OCI-LY7 (cell line): ENCODE results near the gene MACROH2A1. TPM values are rescaled to one million over a fixed set of nuclear protein-coding genes. Genes with fewer than 3 reads are reported as not detected.

Experiments used
- BruUV-seq: library from RNA; stranded (reverse); fragments of 400-500 nt; replicated peaks from 2 replicates; lab custom pipeline; 2021; lab: Mats Ljungman, UMichigan
- CTCF ChIA-PET: fragments of 300-600 bp; sonication (Branson Sonifier 250); formaldehyde crosslinking; loops from one replicate; lab custom pipeline; 2022; ENCODE audit warnings: antibody characterized with exemption; ENCODE audit not compliant: unreplicated experiment; lab: Charles Lee
- POLR2A ChIA-PET: fragments of 300-600 bp; sonication (Branson Sonifier 250); formaldehyde crosslinking; loops from one replicate; lab custom pipeline; 2022; ENCODE audit warnings: antibody characterized with exemption; lab: Charles Lee
- DNase-seq: peaks from one replicate; pipeline ENCODE4 v3.0.0-alpha.2; 2015; ENCODE audit warnings: low spot score
- H2AFZ ChIP-seq: fragments of 200-600 bp; sonication (generic), shearing (Covaris generic); 2 replicates; pipeline ENCODE4 v1.6.1; 2014; ENCODE audit warnings: mild to moderate bottlenecking, antibody characterized with exemption, low read length, moderate library complexity
- H3K27ac ChIP-seq: fragments of 200-600 bp; sonication (generic); 2 replicates; pipeline ENCODE4 v1.5.1; 2014; ENCODE audit warnings: mixed run types, low read depth, mild to moderate bottlenecking, moderate library complexity, low read length, inconsistent platforms; ENCODE audit not compliant: poor library complexity, severe bottlenecking
- H3K36me3 ChIP-seq: fragments of 200-600 bp; sonication (generic); 2 replicates; pipeline ENCODE4 v1.6.1; 2014; ENCODE audit warnings: mild to moderate bottlenecking, antibody characterized with exemption, low read length, moderate library complexity, mixed read lengths; ENCODE audit not compliant: insufficient read depth
- H3K4me1 ChIP-seq: fragments of 200-600 bp; sonication (generic); 2 replicates; pipeline ENCODE4 v1.5.1; 2014; ENCODE audit warnings: mild to moderate bottlenecking, low read length; ENCODE audit not compliant: insufficient read depth, poor library complexity, severe bottlenecking
- H3K4me2 ChIP-seq: fragments of 200-600 bp; sonication (generic); 2 replicates; pipeline ENCODE4 v1.6.1; 2014; ENCODE audit warnings: mild to moderate bottlenecking, low read length
- H3K4me3 ChIP-seq: fragments of 200-600 bp; sonication (generic); 2 replicates; pipeline ENCODE4 v1.5.1; 2014; ENCODE audit warnings: mild to moderate bottlenecking, low read depth, low read length; ENCODE audit not compliant: poor library complexity, severe bottlenecking
- H3K79me2 ChIP-seq: fragments of 200-600 bp; sonication (generic); 2 replicates; pipeline ENCODE4 v1.6.1; 2016; ENCODE audit warnings: low read depth, mild to moderate bottlenecking, low read length, moderate library complexity, mixed read lengths; ENCODE audit not compliant: insufficient read depth
- H3K9me2 ChIP-seq: fragments of 200-600 bp; sonication (generic); 2 replicates; pipeline ENCODE4 v1.6.1; 2016; ENCODE audit warnings: mild to moderate bottlenecking, low read length, mixed read lengths; ENCODE audit not compliant: insufficient read depth
- H3K9me3 ChIP-seq: fragments of 200-600 bp; sonication (generic); 2 replicates; pipeline ENCODE4 v1.6.1; 2014; ENCODE audit warnings: mild to moderate bottlenecking, mixed run types, low read length, mixed read lengths
- H4K20me1 ChIP-seq: fragments of 200-600 bp; sonication (generic); 2 replicates; pipeline ENCODE4 v1.6.1; 2014; ENCODE audit warnings: mild to moderate bottlenecking, antibody characterized with exemption, low read length, moderate library complexity, mixed read lengths; ENCODE audit not compliant: insufficient read depth
- CTCF ChIP-seq: fragments of 200-600 bp; sonication (generic); conservative IDR thresholded peaks from 2 replicates; pipeline ENCODE4 v1.5.1; 2014; ENCODE audit warnings: mild to moderate bottlenecking, antibody characterized with exemption, low read length, moderate library complexity, mixed read lengths
- EZH2phosphoT487 ChIP-seq: fragments of 200-600 bp; sonication (generic); IDR thresholded peaks from 2 replicates; pipeline ENCODE4 v1.6.1; 2018; ENCODE audit warnings: low read depth, borderline replicate concordance, mild to moderate bottlenecking, mixed run types, antibody characterized with exemption, low read length, moderate library complexity, mixed read lengths
- intact Hi-C: fragments of 100-400 bp; cut with micrococcal nuclease; formaldehyde crosslinking; loops from one replicate; pipeline ENCODE4 v1.10.0; 2022; ENCODE audit not compliant: unreplicated experiment
- total RNA-seq, 2 experiments: library from RNA; depleted of rRNA in 1 of 2; stranded (reverse); fragments of >200 nt in 1 of 2; shearing (Covaris generic) in 1 of 2; gene quantifications; 2 replicates each; pipeline ENCODE4 v1.2.3, GENCODE V29; 2014 to 2022

Gene MACROH2A1
- total RNA-seq, 2 experiments from 2014 or later = 271 to 356 TPM

GRCh38 chr5:135333732-135334515 is 65.1 kb downstream of the MACROH2A1 start:
- no peak for TF ChIP-seq EZH2phosphoT487
- no peak for TF ChIP-seq CTCF
- Histone ChIP-seq H3K27ac (no peak overlapping the region), H3K36me3 (peaks cover 84% of the 10 kb centered on the region), H3K9me3 (no peaks in the 10 kb centered on the region), H3K4me3 (no peak overlapping the region), H2AFZ (no peak overlapping the region), H4K20me1 (no peaks in the 10 kb centered on the region; the same call in 1 of the 2 replicates), H3K79me2 (no peaks in the 10 kb centered on the region), H3K4me2 (no peak overlapping the region), H3K4me1 (no peaks in the 10 kb centered on the region), H3K9me2 (no peaks in the 10 kb centered on the region)
- BruUV-seq = no TSS peak
- CTCF ChIA-PET = no interaction called here
- POLR2A ChIA-PET = no interaction called here
- DNase-seq = no peak
- intact Hi-C loops = loop anchor here (5.0 kb wide), 1 partner anchor 117 kb away; no protein-coding TSS in a partner anchor

- no peaks in the 10 kb centered on the region; the same call in 1 of the 2 replicates for H4K20me1 ChIP-seq
- peak; percentile 56 for DNase-seq
- TF ChIP-seq CTCF (peak; percentile 83), EZH2phosphoT487 (no peak)
These were observed 66.4 kb downstream of the MACROH2A1 start for GRCh38 chr5:135332519-135333150.

More at GRCh38 chr5:135332519-135333150, 66.4 kb downstream of the MACROH2A1 start:
- CTCF ChIA-PET = no interaction called here
- POLR2A ChIA-PET = interaction anchor here (0.6 to 0.7 kb wide), 2 partner anchors 218 to 238 kb away, joined by 3 read pairs; no protein-coding TSS in a partner anchor
- Histone ChIP-seq H3K4me1 (no peaks in the 10 kb centered on the region), H2AFZ (no peak overlapping the region), H3K36me3 (peaks cover 71% of the 10 kb centered on the region), H3K4me3 (no peak overlapping the region), H3K79me2 (no peaks in the 10 kb centered on the region), H3K9me2 (no peaks in the 10 kb centered on the region), H3K4me2 (no peak overlapping the region), H3K9me3 (no peaks in the 10 kb centered on the region), H3K27ac (no peak overlapping the region)
- no TSS peak for BruUV-seq
- intact Hi-C loops = loop anchor here (5.0 kb wide), 1 partner anchor 115 kb away; no protein-coding TSS in a partner anchor
